Osteoblast (primary cell): ENCODE measurements around the gene VTI1A. TPM values are rescaled to one million over a fixed set of nuclear protein-coding genes. Genes with fewer than 3 reads are reported as not detected.
"Not testable (repeated sequence)": the region's sequence is repeated elsewhere in the genome, so short reads cannot be mapped to it uniquely, and the experiment has no call there.

Experiments
- DNase-seq: peaks from one replicate; pipeline ENCODE4 v3.0.0; 2011; ENCODE audit warnings: low spot score, mixed read lengths; ENCODE audit not compliant: insufficient read length; ENCODE audit errors: missing footprints
- H2AFZ ChIP-seq: 2 replicates; pipeline ENCODE4 v1.6.0; 2011; ENCODE audit warnings: mild to moderate bottlenecking, low read length
- H3K27ac ChIP-seq: 2 replicates; pipeline ENCODE4 v1.5.1; 2011; ENCODE audit warnings: mild to moderate bottlenecking, low read depth, low read length, moderate library complexity
- H3K27me3 ChIP-seq: 2 replicates; pipeline ENCODE4 v1.6.0; 2012; ENCODE audit warnings: mild to moderate bottlenecking, control low read depth, inconsistent platforms, low read length, moderate library complexity; ENCODE audit not compliant: insufficient read depth
- H3K36me3 ChIP-seq: 2 replicates; pipeline ENCODE4 v1.5.1; 2011; ENCODE audit warnings: mild to moderate bottlenecking, low read length, control low read depth, moderate library complexity; ENCODE audit not compliant: insufficient read depth
- H3K4me1 ChIP-seq: 2 replicates; pipeline ENCODE4 v1.5.1; 2011; ENCODE audit warnings: mild to moderate bottlenecking, low read length, control low read depth, moderate library complexity; ENCODE audit not compliant: insufficient read depth
- H3K4me2 ChIP-seq: 2 replicates; pipeline ENCODE4 v1.6.0; 2011; ENCODE audit warnings: mild to moderate bottlenecking, low read length; ENCODE audit not compliant: insufficient read depth
- H3K4me3 ChIP-seq: fragments of 200-600 bp; sonication (generic); 3 replicates; pipeline ENCODE4 v1.5.1; 2012; ENCODE audit warnings: mild to moderate bottlenecking, low read length, inconsistent platforms; ENCODE audit not compliant: insufficient read depth
- H3K79me2 ChIP-seq: 2 replicates; pipeline ENCODE4 v1.6.0; 2012; ENCODE audit warnings: mild to moderate bottlenecking, low read length, control low read depth, inconsistent platforms; ENCODE audit not compliant: insufficient read depth
- H3K9me3 ChIP-seq: 2 replicates; pipeline ENCODE4 v1.5.1; 2011; ENCODE audit warnings: low read depth, low read length, control low read depth
- H4K20me1 ChIP-seq: 2 replicates; pipeline ENCODE4 v1.6.0; 2012; ENCODE audit warnings: mild to moderate bottlenecking, low read length, control low read depth; ENCODE audit not compliant: insufficient read depth
- CTCF ChIP-seq: IDR thresholded peaks from 2 replicates; pipeline ENCODE4 v1.5.1; 2011; ENCODE audit warnings: mild to moderate bottlenecking, low read depth, low read length, moderate library complexity; ENCODE audit errors: extremely low read depth
- total RNA-seq: library from RNA; depleted of rRNA; stranded (reverse); fragments of >200 nt; gene quantifications from 2 replicates; pipeline ENCODE4 v1.2.3, GENCODE V29; 2012

The VTI1A gene
- total RNA-seq, 1 donor = 34.7 TPM

DNA sequence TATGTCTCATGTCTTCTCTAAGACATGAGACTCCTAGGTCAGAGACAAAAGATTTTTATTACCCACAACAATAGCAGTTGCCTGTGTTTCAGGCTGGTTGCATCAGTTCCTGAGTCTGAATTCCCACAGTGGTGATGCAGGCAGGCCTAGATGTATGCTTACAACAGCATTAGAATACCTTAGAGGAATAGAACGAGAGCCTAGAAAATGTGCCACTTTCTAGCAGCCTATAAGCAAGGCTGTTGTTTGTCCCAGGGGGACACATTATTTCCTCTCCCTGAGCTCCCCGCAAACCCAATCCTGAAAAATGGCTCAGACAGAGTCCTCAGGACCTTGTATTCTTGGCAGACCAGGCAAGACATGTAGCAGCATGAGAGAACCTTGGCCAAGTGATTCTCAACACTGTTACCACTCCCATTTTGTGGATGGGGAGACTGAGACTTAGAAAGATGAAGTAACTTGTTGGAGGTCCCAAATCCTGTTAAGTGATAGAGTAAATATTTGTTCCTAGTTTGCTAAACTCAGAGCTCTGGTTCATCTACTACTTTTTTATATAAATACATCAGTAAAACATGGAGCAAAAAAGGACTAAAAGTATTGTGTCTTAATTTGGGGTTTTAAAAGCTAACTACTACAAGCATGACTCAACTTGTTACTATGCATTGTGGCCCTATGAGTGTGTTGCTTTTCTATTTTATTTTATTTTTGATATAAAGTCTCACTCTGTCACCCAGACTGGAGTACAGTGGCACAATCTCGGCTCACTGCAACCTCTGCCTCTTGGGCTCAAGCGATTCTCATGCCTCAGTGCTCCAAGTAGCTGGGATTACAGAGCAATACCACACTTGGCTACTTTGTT lies 14.2 kb downstream of the VTI1A start:
- Histone ChIP-seq H3K4me1 (peaks cover 4% of the 10 kb centered on the region), H3K4me2 (no peak overlapping the region), H3K9me3 (no peaks in the 10 kb centered on the region), H3K36me3 (peaks cover 13% of the 10 kb centered on the region), H4K20me1 (no peaks in the 10 kb centered on the region), H3K27ac (peak overlapping the region; percentile 89), H2AFZ (no peak overlapping the region), H3K27me3 (no peaks in the 10 kb centered on the region), H3K4me3 (no peak overlapping the region), H3K79me2 (peaks cover 12% of the 10 kb centered on the region)
- DNase-seq = peak; percentile 44
- no peak for TF ChIP-seq CTCF

GRCh38 chr10:112464074-112464473 lies 17.1 kb downstream of the VTI1A start:
- not testable (repeated sequence) for H4K20me1 ChIP-seq, H3K27me3 ChIP-seq, H3K4me2 ChIP-seq, H3K79me2 ChIP-seq, H3K9me3 ChIP-seq, H3K4me3 ChIP-seq, DNase-seq, H3K27ac ChIP-seq, H2AFZ ChIP-seq, H3K4me1 ChIP-seq
- H3K36me3 ChIP-seq = peaks cover 13% of the 10 kb centered on the region

- Histone ChIP-seq H3K9me3 (no peaks in the 10 kb centered on the region), H4K20me1 (no peaks in the 10 kb centered on the region), H2AFZ (no peak overlapping the region), H3K79me2 (no peaks in the 10 kb centered on the region), H3K27me3 (no peaks in the 10 kb centered on the region), H3K4me2 (no peak overlapping the region), H3K27ac (no peak overlapping the region), H3K36me3 (peaks cover 13% of the 10 kb centered on the region), H3K4me1 (peaks cover 4% of the 10 kb centered on the region), H3K4me3 (no peak overlapping the region)
- TF ChIP-seq CTCF = no peak
- no peak for DNase-seq
These were observed 18.4 kb downstream of the VTI1A start for GRCh38 chr10:112465299-112465883.

- no peak overlapping the region for H2AFZ ChIP-seq
- no peak overlapping the region for H3K4me2 ChIP-seq
- no peak for TF ChIP-seq CTCF
- H3K36me3 ChIP-seq = peaks cover 13% of the 10 kb centered on the region
- no peaks in the 10 kb centered on the region for H4K20me1 ChIP-seq
- H3K27me3 ChIP-seq = no peaks in the 10 kb centered on the region
- H3K79me2 ChIP-seq = no peaks in the 10 kb centered on the region
- no peak overlapping the region for H3K4me3 ChIP-seq
- H3K9me3 ChIP-seq = no peaks in the 10 kb centered on the region
- DNase-seq = no peak
- no peak overlapping the region for H3K27ac ChIP-seq
- no peaks in the 10 kb centered on the region for H3K4me1 ChIP-seq
These were observed 19.8 kb downstream of the VTI1A start for GRCh38 chr10:112466802-112467201.
